ENCODE measurements around the gene SCG5. TPM values are rescaled to one million over a fixed set of nuclear protein-coding genes. Genes with fewer than 3 reads are reported as not detected.

Gene SCG5
- total RNA-seq, 1 experiment from 2014 or later: not detected

DNA sequence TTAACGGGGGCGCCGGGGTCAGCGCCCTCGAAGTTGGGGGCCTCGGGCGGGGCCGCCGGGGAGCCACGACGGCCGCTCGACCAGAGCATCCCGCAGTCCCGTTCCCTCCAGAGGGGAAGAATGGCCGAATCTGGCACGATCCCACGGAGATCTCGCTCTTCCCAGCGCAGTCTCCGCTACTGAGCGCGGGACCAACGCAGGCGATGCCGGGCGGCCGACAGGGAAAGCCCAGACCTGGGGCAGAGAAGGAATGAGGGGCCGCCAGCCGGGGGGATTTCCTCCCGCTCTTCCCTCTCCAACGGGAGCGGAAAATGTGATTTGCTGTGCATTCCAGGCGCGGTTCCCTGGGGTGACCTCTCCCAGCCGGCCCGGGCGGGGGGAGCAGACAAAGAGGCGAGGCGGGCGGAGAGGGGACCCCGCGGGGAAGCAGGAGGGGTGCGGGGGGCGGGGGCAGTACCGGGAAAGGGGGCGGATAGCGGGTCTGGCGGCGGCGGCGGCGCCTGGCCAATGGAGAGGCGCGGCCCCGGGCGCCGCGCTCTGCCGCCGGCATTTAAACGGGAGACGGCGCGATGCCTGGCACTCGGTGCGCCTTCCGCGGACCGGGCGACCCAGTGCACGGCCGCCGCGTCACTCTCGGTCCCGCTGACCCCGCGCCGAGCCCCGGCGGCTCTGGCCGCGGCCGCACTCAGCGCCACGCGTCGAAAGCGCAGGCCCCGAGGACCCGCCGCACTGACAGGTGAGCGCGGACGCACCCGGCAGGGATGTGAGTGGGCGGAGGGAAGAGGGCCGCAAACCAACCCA is 76.1 kb downstream of the SCG5 start, which contains the start of gene GREM1:
TSS of gene GREM1 (plus strand) at position 579 of the 801 bp plus-strand sequence. CDS start 12,687 bp downstream, outside the sequence.
- in situ Hi-C loops (cut with HindIII; ENCODE audit: low sequenced_read_pairs): no loop called here
- DNase-seq (ENCODE audit: low spot score): no peak

DNA sequence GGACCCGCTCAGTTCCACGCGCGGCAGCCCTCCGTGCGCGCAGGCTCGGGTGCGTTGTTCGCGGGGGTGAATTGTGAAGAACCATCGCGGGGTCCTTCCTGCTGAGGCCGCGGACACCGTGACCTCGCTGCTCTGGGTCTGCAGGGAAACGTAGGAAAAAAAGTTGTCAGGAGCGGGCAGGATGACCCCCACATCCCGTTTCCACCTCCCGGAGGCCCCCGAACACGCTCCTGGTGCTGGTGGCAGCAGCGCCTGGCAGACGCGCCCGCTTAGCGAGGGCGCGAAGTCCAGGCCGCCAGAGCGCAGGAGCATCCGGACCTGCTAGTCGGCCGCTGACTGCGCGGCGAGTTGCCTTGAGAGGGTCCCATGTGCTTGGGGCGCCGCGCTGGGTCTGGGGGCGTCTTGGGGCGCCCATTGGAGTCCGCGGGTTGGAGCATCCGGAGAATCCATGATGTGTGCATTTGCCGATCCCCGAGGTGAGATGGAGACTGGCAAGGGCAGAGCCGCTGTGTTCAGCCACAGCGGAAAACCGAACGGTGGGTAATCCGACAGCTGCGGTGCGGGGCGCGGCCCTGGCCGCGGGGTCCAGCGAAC is 76.8 kb downstream of the SCG5 start:
- in situ Hi-C loops (cut with HindIII; ENCODE audit: low sequenced_read_pairs): no loop called here
- no peak for DNase-seq (ENCODE audit: low spot score)

DNA sequence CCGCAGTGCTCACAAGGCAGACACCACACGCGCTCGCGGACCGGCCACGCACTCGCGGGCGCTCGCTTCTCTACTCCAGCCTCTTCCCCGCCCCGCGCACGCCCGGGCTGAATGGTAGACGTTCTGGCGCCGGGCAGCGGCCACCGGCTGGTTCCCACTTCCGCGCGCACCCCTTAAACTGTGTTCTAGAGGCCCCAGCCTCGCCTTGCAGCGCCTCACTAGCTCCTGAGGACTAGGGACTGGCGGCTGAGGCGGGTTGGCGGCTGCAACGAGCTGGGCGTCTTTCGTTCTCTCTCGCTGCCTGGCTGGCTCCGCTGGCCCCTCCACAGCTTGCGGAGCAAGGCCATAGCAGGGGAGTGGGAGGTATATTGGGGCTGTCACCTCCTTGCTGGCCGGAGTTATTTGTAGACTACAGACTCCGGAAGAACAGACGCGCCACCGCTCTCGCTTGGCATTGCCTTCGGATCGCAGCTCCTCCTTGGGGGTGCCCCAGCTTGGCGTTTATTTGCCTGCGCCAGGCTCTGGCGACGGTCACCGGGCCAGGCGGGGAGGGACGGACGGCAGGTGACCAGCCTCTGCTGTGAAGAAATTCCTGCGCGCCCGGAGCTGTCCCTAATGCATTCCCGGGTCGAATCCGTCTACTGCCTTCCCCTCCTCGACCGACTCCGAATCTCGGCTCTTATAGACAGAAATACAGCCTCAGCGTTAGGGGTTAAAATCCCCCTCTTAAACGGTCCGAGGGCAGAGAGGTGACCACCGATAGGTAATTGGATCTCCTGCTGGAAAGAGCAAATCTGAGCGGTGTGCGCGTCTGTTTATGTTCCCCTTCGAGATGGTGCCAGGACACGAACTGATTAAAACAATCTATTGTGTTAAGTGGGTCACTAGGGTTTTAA is 77.6 kb downstream of the SCG5 start:
- no peak for DNase-seq (ENCODE audit: low spot score)
- in situ Hi-C loops (cut with HindIII; ENCODE audit: low sequenced_read_pairs): no loop called here

DNA sequence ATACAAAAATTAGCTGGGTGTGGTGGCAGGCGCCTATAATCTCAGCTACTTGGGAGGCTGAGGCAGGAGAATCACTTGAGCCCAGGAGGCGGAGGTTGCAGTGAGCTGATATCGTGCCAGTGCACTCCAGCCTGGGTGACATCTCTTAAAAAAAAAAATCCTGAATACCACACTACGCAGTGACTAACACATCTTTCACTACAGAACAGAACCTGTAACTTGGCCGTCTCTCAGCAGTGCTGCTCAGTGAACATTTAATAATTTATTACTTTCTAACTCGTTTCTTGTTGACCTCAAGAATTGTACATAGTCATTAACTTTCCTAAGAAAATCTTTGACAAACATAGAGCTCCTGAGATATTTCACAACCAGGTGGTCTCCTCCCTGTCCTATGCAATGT is 80.1 kb downstream of the SCG5 start:
- no peak for DNase-seq (ENCODE audit: low spot score)
- in situ Hi-C loops (cut with HindIII; ENCODE audit: low sequenced_read_pairs): no loop called here

DNA sequence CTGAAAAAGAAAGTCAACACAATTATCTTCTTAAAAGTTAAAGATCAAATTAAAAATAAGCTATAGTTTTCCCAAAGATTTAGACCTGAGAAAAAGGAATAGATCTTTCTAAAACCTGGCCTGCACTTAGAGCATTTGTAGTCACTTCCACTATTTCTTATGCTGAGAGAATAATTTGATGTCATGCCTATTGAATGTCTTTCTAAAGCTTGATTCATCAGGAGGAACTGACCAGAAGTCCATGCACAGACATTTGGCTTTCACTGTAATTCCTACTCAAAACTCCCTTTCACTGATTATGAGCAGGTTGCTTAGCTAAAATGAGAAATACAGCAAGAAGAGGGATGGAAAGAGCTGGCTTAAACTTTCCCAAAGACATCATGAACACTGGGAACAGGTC is 80.6 kb downstream of the SCG5 start:
- in situ Hi-C loops (cut with HindIII; ENCODE audit: low sequenced_read_pairs): no loop called here
- DNase-seq (ENCODE audit: low spot score): no peak

DNA sequence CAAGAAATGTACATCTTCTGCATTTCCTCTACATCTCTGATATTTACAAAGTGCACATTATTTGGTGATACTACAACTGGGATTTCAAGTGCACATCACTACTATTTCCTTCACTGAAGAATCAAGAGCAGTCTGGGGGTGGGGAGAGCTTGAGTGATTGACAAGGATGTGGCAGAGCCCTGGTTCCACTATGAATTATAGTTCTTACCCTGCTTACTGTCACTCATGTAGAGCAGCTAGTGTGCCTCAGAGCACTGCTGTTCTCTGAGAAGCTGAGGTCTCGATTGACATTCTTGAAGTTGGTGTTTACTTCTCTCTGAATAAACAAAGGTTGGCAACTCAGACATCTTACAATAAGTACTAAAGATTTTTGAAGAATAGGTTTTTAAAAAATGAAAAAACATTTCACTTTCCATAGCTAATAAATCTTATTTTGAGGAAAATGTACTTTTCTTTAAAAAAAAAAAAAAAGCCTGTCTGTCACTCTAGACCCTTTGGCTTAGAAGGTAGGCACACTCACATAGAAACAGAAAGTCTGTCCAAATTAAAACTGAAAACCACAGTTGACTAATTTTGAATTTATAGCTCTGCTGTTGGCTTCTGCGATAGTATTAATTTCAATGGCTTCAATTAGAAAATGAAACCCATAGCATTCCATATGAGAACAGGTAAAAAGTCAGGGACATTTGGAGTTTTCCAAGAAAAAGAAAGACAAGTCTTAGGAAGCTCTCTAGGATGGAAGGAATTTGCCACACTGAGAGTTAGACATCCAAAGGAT is 81.8 kb downstream of the SCG5 start:
- in situ Hi-C loops (cut with HindIII; ENCODE audit: low sequenced_read_pairs): no loop called here
- no peak for DNase-seq (ENCODE audit: low spot score)

DNA sequence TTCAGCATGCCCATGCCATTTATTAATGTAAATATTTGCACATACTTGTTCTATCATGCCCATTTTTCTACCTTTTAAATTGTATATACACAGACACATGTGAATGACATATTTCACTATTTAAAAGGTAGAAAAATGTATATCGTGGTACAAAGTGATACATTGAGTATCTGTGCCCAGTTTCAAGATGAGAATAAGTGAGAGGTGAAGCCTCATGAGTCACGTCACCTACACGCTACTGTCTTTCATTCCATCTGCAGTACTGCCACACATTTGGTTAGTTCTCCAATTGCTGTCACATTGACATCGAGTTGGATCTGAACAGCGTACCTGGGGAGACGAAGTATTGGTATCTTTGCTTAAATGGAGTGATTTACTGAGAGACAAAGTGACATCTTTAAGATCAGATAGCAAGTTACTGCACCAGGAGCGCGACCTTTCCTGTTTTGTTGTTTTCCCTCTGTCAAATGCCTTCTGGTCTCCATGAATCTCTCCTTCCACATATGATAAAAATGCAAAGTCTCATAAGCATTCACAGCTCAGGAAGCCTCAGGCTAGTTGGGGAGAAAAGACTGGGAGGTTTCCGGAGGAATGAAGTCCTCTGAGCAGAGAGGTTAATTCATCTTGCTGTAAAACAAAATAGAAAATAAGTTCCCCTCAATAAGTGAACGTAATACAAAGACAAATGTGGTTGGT is 88.3 kb downstream of the SCG5 start:
- no peak for DNase-seq (ENCODE audit: low spot score)
- in situ Hi-C loops (cut with HindIII; ENCODE audit: low sequenced_read_pairs): no loop called here

DNA sequence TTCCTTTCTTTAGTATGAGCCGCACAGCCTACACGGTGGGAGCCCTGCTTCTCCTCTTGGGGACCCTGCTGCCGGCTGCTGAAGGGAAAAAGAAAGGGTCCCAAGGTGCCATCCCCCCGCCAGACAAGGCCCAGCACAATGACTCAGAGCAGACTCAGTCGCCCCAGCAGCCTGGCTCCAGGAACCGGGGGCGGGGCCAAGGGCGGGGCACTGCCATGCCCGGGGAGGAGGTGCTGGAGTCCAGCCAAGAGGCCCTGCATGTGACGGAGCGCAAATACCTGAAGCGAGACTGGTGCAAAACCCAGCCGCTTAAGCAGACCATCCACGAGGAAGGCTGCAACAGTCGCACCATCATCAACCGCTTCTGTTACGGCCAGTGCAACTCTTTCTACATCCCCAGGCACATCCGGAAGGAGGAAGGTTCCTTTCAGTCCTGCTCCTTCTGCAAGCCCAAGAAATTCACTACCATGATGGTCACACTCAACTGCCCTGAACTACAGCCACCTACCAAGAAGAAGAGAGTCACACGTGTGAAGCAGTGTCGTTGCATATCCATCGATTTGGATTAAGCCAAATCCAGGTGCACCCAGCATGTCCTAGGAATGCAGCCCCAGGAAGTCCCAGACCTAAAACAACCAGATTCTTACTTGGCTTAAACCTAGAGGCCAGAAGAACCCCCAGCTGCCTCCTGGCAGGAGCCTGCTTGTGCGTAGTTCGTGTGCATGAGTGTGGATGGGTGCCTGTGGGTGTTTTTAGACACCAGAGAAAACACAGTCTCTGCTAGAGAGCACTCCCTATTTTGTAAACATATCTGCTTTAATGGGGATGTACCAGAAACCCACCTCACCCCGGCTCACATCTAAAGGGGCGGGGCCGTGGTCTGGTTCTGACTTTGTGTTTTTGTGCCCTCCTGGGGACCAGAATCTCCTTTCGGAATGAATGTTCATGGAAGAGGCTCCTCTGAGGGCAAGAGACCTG is 89.5 kb downstream of the SCG5 start:
- in situ Hi-C loops (cut with HindIII; ENCODE audit: low sequenced_read_pairs): no loop called here
- DNase-seq (ENCODE audit: low spot score): no peak

DNA sequence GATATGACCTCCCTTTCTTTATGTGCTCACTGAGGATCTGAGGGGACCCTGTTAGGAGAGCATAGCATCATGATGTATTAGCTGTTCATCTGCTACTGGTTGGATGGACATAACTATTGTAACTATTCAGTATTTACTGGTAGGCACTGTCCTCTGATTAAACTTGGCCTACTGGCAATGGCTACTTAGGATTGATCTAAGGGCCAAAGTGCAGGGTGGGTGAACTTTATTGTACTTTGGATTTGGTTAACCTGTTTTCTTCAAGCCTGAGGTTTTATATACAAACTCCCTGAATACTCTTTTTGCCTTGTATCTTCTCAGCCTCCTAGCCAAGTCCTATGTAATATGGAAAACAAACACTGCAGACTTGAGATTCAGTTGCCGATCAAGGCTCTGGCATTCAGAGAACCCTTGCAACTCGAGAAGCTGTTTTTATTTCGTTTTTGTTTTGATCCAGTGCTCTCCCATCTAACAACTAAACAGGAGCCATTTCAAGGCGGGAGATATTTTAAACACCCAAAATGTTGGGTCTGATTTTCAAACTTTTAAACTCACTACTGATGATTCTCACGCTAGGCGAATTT is 91.2 kb downstream of the SCG5 start:
- no peak for DNase-seq (ENCODE audit: low spot score)
- in situ Hi-C loops (cut with HindIII; ENCODE audit: low sequenced_read_pairs): no loop called here

DNA sequence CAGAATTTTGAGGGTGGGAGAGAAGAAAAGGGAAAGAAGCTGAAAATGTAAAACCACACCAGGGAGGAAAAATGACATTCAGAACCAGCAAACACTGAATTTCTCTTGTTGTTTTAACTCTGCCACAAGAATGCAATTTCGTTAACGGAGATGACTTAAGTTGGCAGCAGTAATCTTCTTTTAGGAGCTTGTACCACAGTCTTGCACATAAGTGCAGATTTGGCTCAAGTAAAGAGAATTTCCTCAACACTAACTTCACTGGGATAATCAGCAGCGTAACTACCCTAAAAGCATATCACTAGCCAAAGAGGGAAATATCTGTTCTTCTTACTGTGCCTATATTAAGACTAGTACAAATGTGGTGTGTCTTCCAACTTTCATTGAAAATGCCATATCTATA is 91.8 kb downstream of the SCG5 start:
- DNase-seq (ENCODE audit: low spot score): no peak
- in situ Hi-C loops (cut with HindIII; ENCODE audit: low sequenced_read_pairs): no loop called here

DNA sequence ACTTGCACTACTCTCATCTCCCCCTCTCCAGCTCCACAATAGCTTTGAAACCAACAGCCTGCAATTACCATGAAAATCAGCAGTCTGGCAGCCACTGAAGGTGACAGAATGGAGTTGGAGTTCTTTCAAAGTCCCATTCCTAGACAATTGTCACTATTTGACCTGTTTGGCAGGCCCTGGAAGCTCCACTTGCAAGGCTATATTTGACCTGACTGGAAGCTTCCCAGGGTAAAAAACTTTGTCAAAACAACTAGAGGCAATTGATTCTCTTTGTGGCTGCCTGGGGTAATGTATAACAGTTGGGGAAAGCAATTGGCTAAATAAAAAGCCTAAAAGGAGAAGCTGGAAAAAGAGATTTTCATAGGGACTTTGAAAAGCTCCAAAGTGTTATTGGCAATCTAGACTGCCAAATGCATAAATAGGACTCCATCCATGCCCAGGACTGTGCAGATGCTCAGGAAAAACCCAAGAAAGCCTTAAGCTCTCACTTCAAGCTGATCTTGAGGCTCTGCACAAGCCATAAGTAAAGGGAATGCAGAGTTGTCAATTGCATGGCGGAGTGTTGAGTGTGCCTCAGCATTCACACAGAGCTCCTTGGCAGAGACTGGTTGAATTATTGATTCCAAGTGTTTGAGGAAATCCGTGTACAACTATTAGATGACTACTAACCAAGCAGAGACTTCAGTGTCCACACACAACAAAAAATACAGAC is 94.6 kb downstream of the SCG5 start:
- no peak for DNase-seq (ENCODE audit: low spot score)
- in situ Hi-C loops (cut with HindIII; ENCODE audit: low sequenced_read_pairs): no loop called here

DNA sequence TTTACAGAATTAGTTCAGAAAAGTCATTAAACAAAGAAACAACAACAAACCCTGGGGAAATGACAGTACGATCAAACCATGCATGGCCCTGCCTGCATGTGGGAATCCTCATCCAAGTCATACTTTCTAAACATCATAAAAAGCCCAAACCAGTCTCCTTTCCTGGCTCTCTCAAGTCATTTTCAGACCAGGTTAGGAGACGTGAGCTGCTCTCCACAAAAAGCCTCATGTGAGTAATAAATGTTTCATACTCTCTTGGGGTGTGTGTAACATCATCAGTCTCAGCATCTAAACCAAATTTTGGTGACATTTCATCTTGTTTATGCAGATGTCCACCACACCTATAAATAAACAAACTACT is 95.2 kb downstream of the SCG5 start:
- no peak for DNase-seq (ENCODE audit: low spot score)
- in situ Hi-C loops (cut with HindIII; ENCODE audit: low sequenced_read_pairs): no loop called here

DNA sequence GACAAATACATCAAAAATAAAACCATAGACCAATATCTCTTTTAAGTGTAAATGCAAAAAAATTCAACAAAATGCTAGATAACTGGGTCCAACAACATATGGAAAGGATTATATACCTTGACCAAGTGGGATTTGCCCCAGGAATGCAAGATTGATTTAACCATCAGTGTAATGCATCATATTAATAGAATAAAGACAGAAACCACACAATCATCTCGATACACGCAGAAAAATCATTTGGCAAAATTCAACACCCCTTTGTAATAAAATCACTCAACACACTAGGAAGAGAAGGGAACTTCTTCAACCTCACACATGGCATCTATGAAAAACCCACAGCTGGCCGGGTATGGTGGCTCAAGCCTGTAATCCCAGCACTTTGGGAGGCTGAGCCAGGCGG is 95.8 kb downstream of the SCG5 start:
- DNase-seq (ENCODE audit: low spot score): no peak
- in situ Hi-C loops (cut with HindIII; ENCODE audit: low sequenced_read_pairs): no loop called here

DNA sequence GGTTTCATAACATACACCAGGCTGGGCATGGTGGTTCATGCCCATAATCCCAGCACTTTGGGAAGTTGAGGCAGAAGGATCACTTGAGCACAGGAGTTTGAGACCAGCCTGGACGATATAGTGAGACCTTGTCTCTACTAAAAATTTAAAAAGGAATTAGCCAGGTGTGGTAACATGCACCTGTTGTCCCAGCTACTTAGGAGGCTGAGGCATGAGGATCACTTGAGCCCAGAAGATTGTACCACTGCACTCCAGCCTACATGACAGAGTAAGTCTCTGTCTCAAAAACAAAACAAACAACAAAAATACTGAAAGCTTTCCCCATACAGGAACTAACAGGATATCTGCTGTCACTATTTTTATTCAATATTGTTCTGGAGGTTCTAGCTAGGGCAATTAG is 97.2 kb downstream of the SCG5 start:
- in situ Hi-C loops (cut with HindIII; ENCODE audit: low sequenced_read_pairs): no loop called here
- DNase-seq (ENCODE audit: low spot score): no peak

DNA sequence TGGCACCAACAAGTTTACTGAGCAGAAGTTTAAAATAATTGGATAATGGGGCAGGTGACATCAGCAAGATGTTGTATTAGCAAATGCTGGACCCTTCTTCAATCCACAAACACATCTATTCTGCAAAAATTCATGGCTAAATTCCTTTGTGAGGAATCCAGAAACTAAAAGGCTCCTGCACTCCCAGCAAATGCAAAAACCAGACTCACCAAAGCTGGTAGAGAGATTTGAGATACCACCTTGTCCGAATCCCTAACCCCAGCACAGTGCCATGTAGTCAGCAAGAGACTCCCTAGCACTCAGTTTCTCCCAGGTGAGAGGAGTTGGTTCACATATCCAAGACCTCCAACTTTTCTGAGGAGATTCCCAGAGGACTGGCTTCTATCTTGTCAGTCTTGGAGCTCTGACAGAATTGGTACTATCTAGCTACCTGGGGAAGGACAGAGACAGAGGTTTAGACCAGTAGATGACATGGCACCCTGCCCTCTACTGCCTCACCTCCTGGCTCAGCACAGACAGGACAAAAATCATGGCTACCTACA is 98.1 kb downstream of the SCG5 start:
- in situ Hi-C loops (cut with HindIII; ENCODE audit: low sequenced_read_pairs): no loop called here
- DNase-seq (ENCODE audit: low spot score): no peak

DNA sequence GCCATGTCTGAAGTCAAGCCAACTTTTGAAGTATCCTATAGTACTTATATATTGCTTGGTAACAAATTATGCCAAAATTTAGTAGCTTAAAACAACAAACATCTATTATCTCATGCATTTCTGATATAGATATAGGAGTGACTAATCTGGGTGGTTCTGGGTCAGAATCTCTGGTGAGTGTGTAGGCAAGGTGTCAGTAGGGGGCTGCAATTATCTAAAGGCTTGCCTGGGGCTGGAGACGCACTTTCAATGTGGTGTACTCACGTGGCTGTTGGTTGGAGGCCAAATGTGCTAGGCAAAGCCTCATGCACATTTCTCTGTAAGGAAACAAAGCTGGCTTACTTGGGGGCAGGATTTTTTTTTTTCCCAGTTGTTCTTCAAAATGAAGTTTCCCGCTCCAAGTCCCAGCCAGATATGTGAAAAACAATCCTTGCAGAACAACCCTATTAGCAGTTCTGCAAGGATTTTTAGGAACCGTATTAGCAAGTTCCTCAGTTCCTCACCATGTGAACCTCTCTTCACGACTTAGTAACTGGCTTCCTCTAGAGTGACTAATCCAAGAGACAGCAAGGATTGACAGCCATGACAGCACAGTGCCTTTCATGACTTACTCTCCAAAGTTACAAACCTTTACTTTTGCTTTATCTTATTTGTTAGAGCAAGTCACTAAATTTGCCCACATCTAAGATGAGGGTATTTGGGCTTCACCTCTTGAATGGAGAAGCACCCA is 102.1 kb downstream of the SCG5 start:
- no peak for DNase-seq (ENCODE audit: low spot score)
- in situ Hi-C loops (cut with HindIII; ENCODE audit: low sequenced_read_pairs): no loop called here

Measured in G401 (cell line).